HepG2 (cell line): ENCODE data around the gene LIN28B. TPM values are rescaled to one million over a fixed set of nuclear protein-coding genes. Genes with fewer than 3 reads are reported as not detected.

Experiments
- ATAC-seq: fragments of 200-7000 bp; cut with Tn5 transposase; 3 replicates; pipeline ENCODE4 v1.9.1; 2020; ENCODE audit warnings: mild to moderate bottlenecking, moderate library complexity
- BruUV-seq: library from RNA; stranded (reverse); fragments of 400-500 nt; replicated peaks from 2 replicates; lab custom pipeline; 2021; lab: Mats Ljungman, UMichigan
- CTCF ChIA-PET: fragments of 300-600 bp; formaldehyde crosslinking; extraction: SDS; loops from one replicate; lab custom pipeline; 2021; ENCODE audit warnings: low total read pairs, inconsistent platforms, low intra/inter-chr PET ratio; lab: Yijun Ruan, JAX
- POLR2A ChIA-PET: fragments of 350-600 bp; sonication (Branson Sonifier 250); formaldehyde crosslinking; loops from one replicate; lab custom pipeline; 2020; ENCODE audit warnings: antibody characterized with exemption, inconsistent platforms; lab: Yijun Ruan, JAX
- DNase-seq: peaks from one replicate; pipeline ENCODE4 v3.0.0-alpha.2; 2015; ENCODE audit warnings: low spot score
- FAIRE-seq: peaks from 3 replicates; lab custom pipeline; 2011; peaks lifted over from hg19 to GRCh38; lab: Jason Lieb, UNC
- H2AFZ ChIP-seq: one replicate; pipeline ENCODE4 v1.6.1; 2011; ENCODE audit warnings: low read length, inconsistent platforms
- H3K27ac ChIP-seq: fragments of 300-600 bp; 3 replicates; pipeline ENCODE4 v1.8.0; 2011; ENCODE audit warnings: mixed run types, mild to moderate bottlenecking, mixed read lengths, low read length, inconsistent platforms; ENCODE audit not compliant: insufficient read depth; ENCODE audit errors: extremely low read length
- H3K27me3 ChIP-seq, 2 experiments: fragments of 200-600 bp in 1 of 2; 2 replicates in 1 of 2; 3 replicates in 1 of 2; pipeline versions ENCODE4 v1.6.0 to v1.8.0; 2011; ENCODE audit warnings: low read length in 2 of 2, mild to moderate bottlenecking in 2 of 2, moderate library complexity in 2 of 2, inconsistent platforms in 1 of 2; ENCODE audit not compliant: insufficient read depth in 2 of 2, control insufficient read depth in 1 of 2
- H3K36me3 ChIP-seq, 2 experiments: fragments of 200-600 bp in 1 of 2; replicated peaks in 1 of 2; 2 replicates in 1 of 2; 3 replicates in 1 of 2; pipeline versions ENCODE4 v1.5.1 to v1.8.0; 2011; ENCODE audit warnings: low read length in 2 of 2, inconsistent platforms in 1 of 2; ENCODE audit not compliant: insufficient read depth in 2 of 2, control insufficient read depth in 1 of 2
- H3K4me1 ChIP-seq: 2 replicates; pipeline ENCODE4 v1.5.1; 2012; ENCODE audit warnings: low read length, inconsistent platforms; ENCODE audit not compliant: insufficient read depth
- H3K4me2 ChIP-seq: 2 replicates; pipeline ENCODE4 v1.6.0; 2011; ENCODE audit warnings: low read depth, low read length, inconsistent platforms
- H3K4me3 ChIP-seq, 3 experiments: fragments of 200-600 bp in 1 of 3; sonication (generic), shearing (Covaris generic) in 1 of 3; replicated peaks in 1 of 3; 2 replicates each; pipeline ENCODE4 v1.5.1; 2011 to 2016; ENCODE audit warnings: low read length in 3 of 3, inconsistent platforms in 2 of 3, low read depth in 2 of 3, mild to moderate bottlenecking in 2 of 3, control low read depth in 1 of 3, mixed read lengths in 1 of 3; ENCODE audit not compliant: insufficient read depth in 1 of 3
- H3K79me2 ChIP-seq: one replicate; pipeline ENCODE4 v1.6.1; 2011; ENCODE audit warnings: low read length, inconsistent platforms; ENCODE audit not compliant: insufficient read depth
- H3K9ac ChIP-seq: 2 replicates; pipeline ENCODE4 v1.6.0; 2011; ENCODE audit warnings: mild to moderate bottlenecking, low read depth, low read length, inconsistent platforms; ENCODE audit not compliant: insufficient read depth
- H3K9me3 ChIP-seq: 2 replicates; pipeline ENCODE4 v1.5.1; 2012; ENCODE audit warnings: mild to moderate bottlenecking, low read length
- H4K20me1 ChIP-seq: 2 replicates; pipeline ENCODE4 v1.6.0; 2011; ENCODE audit warnings: inconsistent platforms, mild to moderate bottlenecking, low read length, moderate library complexity; ENCODE audit not compliant: insufficient read depth
- HMG20A ChIP-seq: IDR thresholded peaks from 2 replicates; pipeline ENCODE4 v1.6.1; 2016; ENCODE audit warnings: borderline replicate concordance
- NFAT5 ChIP-seq: sonication (generic); formaldehyde crosslinking; IDR thresholded peaks from 2 replicates; pipeline ENCODE4 v1.4.0; 2020; ENCODE audit warnings: missing genetic modification reagents
- SATB2 ChIP-seq: sonication (generic); formaldehyde crosslinking; IDR thresholded peaks from 2 replicates; pipeline ENCODE4 v1.5.0; 2020; ENCODE audit warnings: missing genetic modification reagents
- SYNCRIP ChIP-seq: fragments of 200-400 bp; formaldehyde crosslinking; IDR thresholded peaks from 2 replicates; pipeline ENCODE4 v1.6.1; 2018; ENCODE audit warnings: mild to moderate bottlenecking, low read depth, low read length; ENCODE audit not compliant: insufficient read depth
- ZC3H4 ChIP-seq: sonication (generic); formaldehyde crosslinking; IDR thresholded peaks from 2 replicates; pipeline ENCODE4 v1.4.0; 2020; ENCODE audit warnings: missing genetic modification reagents, borderline replicate concordance
- ZFP41 ChIP-seq: sonication (generic); formaldehyde crosslinking; IDR thresholded peaks from 2 replicates; pipeline ENCODE4 v1.4.0; 2020; ENCODE audit warnings: mild to moderate bottlenecking, missing genetic modification reagents, borderline replicate concordance
- ZMAT5 ChIP-seq: sonication (generic); formaldehyde crosslinking; IDR thresholded peaks from 2 replicates; pipeline ENCODE4 v1.5.0; 2020; ENCODE audit warnings: mild to moderate bottlenecking, low read depth, missing genetic modification reagents, borderline replicate concordance
- ZNF746 ChIP-seq: sonication (generic); formaldehyde crosslinking; IDR thresholded peaks from 2 replicates; pipeline ENCODE4 v1.8.0; 2022; ENCODE audit warnings: mild to moderate bottlenecking, missing genetic modification reagents
- WGBS: methylation state at CpG from one replicate; pipeline ENCODE4 v1.1.6; 2017; ENCODE audit warnings: low lambda C conversion rate; 5-methylcytosine and 5-hydroxymethylcytosine counted together
- in situ Hi-C: cut with HindIII; loops from 2 replicates; pipeline ENCODE4 v1.10.0; 2017; ENCODE audit warnings: low pct_unique_long_range_greater_than_20kb; ENCODE audit not compliant: extremely low pct_ligation_motif_present
- intact Hi-C: fragments of 100-400 bp; cut with micrococcal nuclease; formaldehyde crosslinking; loops from one replicate; pipeline ENCODE4 v1.10.0; 2022; ENCODE audit not compliant: unreplicated experiment
- polyA plus RNA-seq, 8 experiments: library from polyadenylated mRNA; depleted of rRNA in 3 of 8; stranded (reverse) in 7 of 8; unstranded in 1 of 8; fragments of >200 nt; fragmentation: Illumina TruSeq in 4 of 8; extraction: Trizol in 4 of 8; gene quantifications; 2 replicates each; pipeline versions ENCODE4 v1.2.1 to v1.2.3, GENCODE V29; 2011 to 2016; ENCODE audit warnings: low read depth in 4 of 8, missing spikeins in 1 of 8, mixed read lengths in 1 of 8; ENCODE audit not compliant: insufficient read depth in 1 of 8
- total RNA-seq, 5 experiments: library from RNA; depleted of rRNA; stranded (reverse); fragments of >200 nt; fragmentation: Illumina TruSeq; extraction: Trizol; gene quantifications; 2 replicates each; pipeline ENCODE4 v1.2.3, GENCODE V29; 2016; ENCODE audit warnings: low read depth in 1 of 5

Gene LIN28B
- total and polyA plus RNA-seq, 2 of the 13 experiments (the other 11 are each of a cell fraction or from before 2014, with no cell fraction given): 14.5 to 56.8 TPM

GRCh38 chr6:104921896-104922295 is 35.0 kb upstream of the LIN28B start:
- no TSS peak for BruUV-seq
- intact Hi-C loops (no loop called here), in situ Hi-C loops (no loop called here)
- no peaks in the 10 kb centered on the region; a peak in 1 of 5 replicates for H3K27me3 ChIP-seq
- no peaks in the 10 kb centered on the region for H3K36me3 ChIP-seq
- no peak overlapping the region for H3K27ac ChIP-seq
- POLR2A ChIA-PET: no interaction called here
- H3K4me1 ChIP-seq: no peaks in the 10 kb centered on the region
- TF ChIP-seq SATB2 (CRISPR knock-in tag) (no peak), ZC3H4 (CRISPR knock-in tag) (no peak), ZNF746 (CRISPR knock-in tag) (no peak), HMG20A (CRISPR knock-in tag) (no peak), SYNCRIP (no peak), NFAT5 (CRISPR knock-in tag) (no peak), ZFP41 (CRISPR knock-in tag) (no peak), ZMAT5 (no peak)
- H3K9ac ChIP-seq: no peak overlapping the region
- 4% methylated on average over 1 of the region's 1 CpG for WGBS
- H3K4me3 ChIP-seq: no peak overlapping the region
- CTCF ChIA-PET: no interaction called here
- DNase-seq: no peak
- no peaks in the 10 kb centered on the region for H3K79me2 ChIP-seq
- H4K20me1 ChIP-seq: no peaks in the 10 kb centered on the region
- no peak overlapping the region for H3K4me2 ChIP-seq
- no peaks in the 10 kb centered on the region for H3K9me3 ChIP-seq
- no peak for ATAC-seq
- FAIRE-seq: no peak
- no peak overlapping the region for H2AFZ ChIP-seq
